ENCODE measurements around the gene MOCS2.

DNA sequence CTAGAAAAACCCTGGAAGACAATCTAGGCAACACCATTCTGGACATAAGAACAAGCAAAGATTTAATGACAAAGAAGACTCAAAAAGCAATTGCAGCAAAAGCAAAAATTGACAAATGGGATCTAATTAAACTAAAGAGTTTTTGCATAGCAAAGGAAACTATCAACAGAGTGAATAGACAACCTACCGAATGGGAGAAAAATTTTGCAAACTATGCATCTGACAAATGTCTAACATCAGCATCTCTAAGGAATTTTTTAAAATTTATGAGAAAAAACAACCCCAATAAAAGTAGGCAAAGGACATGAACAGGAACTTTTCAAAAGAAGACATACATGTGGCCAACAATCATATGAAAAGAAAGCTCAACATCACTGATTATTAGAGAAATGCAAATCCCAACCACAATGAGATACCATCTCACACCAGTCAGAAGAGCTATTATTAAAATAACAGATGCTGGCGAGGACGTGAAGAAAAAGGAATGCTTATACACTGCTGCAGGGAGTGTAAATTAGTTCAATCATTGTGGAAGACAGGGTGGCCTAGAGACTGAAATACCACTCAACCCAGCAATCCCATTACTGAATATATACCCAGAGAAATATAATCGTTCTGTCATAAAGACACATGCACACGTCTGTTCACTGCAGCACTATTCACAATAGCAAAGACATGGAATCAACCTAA is 3.8 kb downstream of the MOCS2 start:
- TF ChIP-seq, protein P1, sequence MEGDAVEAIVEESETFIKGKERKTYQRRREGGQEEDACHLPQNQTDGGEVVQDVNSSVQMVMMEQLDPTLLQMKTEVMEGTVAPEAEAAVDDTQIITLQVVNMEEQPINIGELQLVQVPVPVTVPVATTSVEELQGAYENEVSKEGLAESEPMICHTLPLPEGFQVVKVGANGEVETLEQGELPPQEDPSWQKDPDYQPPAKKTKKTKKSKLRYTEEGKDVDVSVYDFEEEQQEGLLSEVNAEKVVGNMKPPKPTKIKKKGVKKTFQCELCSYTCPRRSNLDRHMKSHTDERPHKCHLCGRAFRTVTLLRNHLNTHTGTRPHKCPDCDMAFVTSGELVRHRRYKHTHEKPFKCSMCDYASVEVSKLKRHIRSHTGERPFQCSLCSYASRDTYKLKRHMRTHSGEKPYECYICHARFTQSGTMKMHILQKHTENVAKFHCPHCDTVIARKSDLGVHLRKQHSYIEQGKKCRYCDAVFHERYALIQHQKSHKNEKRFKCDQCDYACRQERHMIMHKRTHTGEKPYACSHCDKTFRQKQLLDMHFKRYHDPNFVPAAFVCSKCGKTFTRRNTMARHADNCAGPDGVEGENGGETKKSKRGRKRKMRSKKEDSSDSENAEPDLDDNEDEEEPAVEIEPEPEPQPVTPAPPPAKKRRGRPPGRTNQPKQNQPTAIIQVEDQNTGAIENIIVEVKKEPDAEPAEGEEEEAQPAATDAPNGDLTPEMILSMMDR (IDR thresholded peaks at IDR 0.05), result no peak
- TF ChIP-seq POLR2A (IDR thresholded peaks at IDR 0.05) (no peak), EP300 (IDR thresholded peaks at IDR 0.05) (no peak)

Measured in ovary (tissue), 3 donors.